ENCODE data around the gene NEK7. TPM values are rescaled to one million over a fixed set of nuclear protein-coding genes. Genes with fewer than 3 reads are reported as not detected.

Gene NEK7
- total and polyA plus RNA-seq, 2 of the 4 experiments (the other 2 are of a cell fraction): 89.0 to 467 TPM

DNA sequence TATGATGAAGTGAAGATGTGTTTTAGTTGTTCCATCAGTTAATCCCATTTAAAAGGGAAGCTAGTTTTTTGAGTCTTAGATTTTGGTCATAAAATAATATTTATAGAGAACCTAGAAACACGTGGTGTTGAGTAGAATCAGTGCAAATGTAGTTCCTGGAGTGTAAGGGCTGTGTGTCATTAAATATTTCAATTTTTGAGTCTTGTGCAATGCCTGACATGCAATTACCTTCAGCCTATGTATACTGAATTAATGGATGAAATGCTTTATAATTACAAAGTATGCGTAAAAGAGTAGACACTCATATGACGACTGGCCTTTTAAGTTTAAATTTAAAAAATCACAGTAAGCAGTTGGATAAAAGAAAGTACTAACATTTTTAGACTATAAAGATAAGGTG lies 75.0 kb downstream of the NEK7 start:
- dilution Hi-C loops (cut with HindIII; ENCODE audit: low sequenced_read_pairs, unreplicated experiment): no loop called here
- Histone ChIP-seq H4K91ac (ENCODE audit: insufficient read depth, low read depth, low read length) (no peak overlapping the region), H4K5ac (ENCODE audit: low read depth, low read length) (no peak overlapping the region), H3K4me3 (ENCODE audit: insufficient read depth, low read depth, low read length) (no peak overlapping the region), H3K9ac (ENCODE audit: low read depth, low read length) (no peak overlapping the region), H3K27me3 (ENCODE audit: control insufficient read depth, insufficient read depth, low read length) (no peaks in the 10 kb centered on the region), H3K36me3 (ENCODE audit: control insufficient read depth, insufficient read depth, low read length) (peaks cover 2% of the 10 kb centered on the region), H3K27ac (ENCODE audit: insufficient read depth, low read length) (no peak overlapping the region), H3K9me1 (ENCODE audit: insufficient read depth, low read length) (no peaks in the 10 kb centered on the region), H3K4ac (ENCODE audit: low read depth, low read length) (no peak overlapping the region), H3K18ac (ENCODE audit: low read depth, low read length) (no peak overlapping the region), H2BK120ac (ENCODE audit: low read depth, low read length) (no peak overlapping the region), H3K56ac (ENCODE audit: extremely low read depth, insufficient read depth, low read length) (no peak overlapping the region), H3K14ac (replicated peaks; ENCODE audit: low read depth, low read length) (no peak overlapping the region), H3K23ac (ENCODE audit: low read depth, low read length) (no peak overlapping the region), H2BK5ac (ENCODE audit: low read depth, low read length, poor library complexity, severe bottlenecking) (peak overlapping the region; percentile 2), H2BK15ac (ENCODE audit: low read depth, low read length) (no peak overlapping the region), H2BK20ac (ENCODE audit: low read depth, low read length) (no peak overlapping the region), H3K9me3 (ENCODE audit: control insufficient read depth, insufficient read depth, low read length) (peaks cover 3% of the 10 kb centered on the region), H4K20me1 (ENCODE audit: insufficient read depth, low read length) (0 out of 2 replicates have a peak, but pooled peaks cover 5% of the 10 kb centered on the region), H2AFZ (replicated peaks; ENCODE audit: low read length, poor library complexity) (no peak overlapping the region), H2AK5ac (ENCODE audit: low read depth, low read length) (no peak overlapping the region), H3K4me1 (ENCODE audit: control insufficient read depth, insufficient read depth, low read length) (peaks cover 4% of the 10 kb centered on the region; the same call in 1 of the 2 replicates), H3K4me2 (ENCODE audit: low read depth, low read length) (no peak overlapping the region), H2AK9ac (replicated peaks; ENCODE audit: low read depth, low read length, poor library complexity) (no peak overlapping the region), H3K79me1 (ENCODE audit: low read depth in 1 of 2, low read length in 2 of 2) (peaks cover 25 to 40% of the 10 kb centered on the region in 2 experiments), H4K8ac (ENCODE audit: low read depth in 2 of 2, low read length in 2 of 2) (no peak overlapping the region)
- no peak for ATAC-seq (ENCODE audit: low read depth)
- WGBS, 2 experiments (ENCODE audit: extremely low coverage in 2 of 2, insufficient read length in 1 of 2): no CpG with 5 or more reads among the region's 3 CpGs
- CTCF ChIA-PET: no interaction called here
- no TSS peak for BruUV-seq (replicated peaks)
- DNase-seq: no peak
- intact Hi-C loops (cut with micrococcal nuclease): no loop called here
- no peak for TF ChIP-seq MAZ (IDR thresholded peaks at IDR 0.05; ENCODE audit: borderline replicate concordance, low read depth, low read length)
- peak; percentile 73 for TF ChIP-seq CEBPB (IDR thresholded peaks at IDR 0.05; ENCODE audit: low read depth, low read length)
- TF ChIP-seq NFE2L2 (IDR thresholded peaks at IDR 0.05; ENCODE audit: low read depth, low read length): no peak
- TF ChIP-seq, protein P1, sequence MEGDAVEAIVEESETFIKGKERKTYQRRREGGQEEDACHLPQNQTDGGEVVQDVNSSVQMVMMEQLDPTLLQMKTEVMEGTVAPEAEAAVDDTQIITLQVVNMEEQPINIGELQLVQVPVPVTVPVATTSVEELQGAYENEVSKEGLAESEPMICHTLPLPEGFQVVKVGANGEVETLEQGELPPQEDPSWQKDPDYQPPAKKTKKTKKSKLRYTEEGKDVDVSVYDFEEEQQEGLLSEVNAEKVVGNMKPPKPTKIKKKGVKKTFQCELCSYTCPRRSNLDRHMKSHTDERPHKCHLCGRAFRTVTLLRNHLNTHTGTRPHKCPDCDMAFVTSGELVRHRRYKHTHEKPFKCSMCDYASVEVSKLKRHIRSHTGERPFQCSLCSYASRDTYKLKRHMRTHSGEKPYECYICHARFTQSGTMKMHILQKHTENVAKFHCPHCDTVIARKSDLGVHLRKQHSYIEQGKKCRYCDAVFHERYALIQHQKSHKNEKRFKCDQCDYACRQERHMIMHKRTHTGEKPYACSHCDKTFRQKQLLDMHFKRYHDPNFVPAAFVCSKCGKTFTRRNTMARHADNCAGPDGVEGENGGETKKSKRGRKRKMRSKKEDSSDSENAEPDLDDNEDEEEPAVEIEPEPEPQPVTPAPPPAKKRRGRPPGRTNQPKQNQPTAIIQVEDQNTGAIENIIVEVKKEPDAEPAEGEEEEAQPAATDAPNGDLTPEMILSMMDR (conservative IDR thresholded peaks at IDR 0.05; ENCODE audit: low read depth, low read length): no peak
- POLR2A ChIA-PET (ENCODE audit: unreplicated experiment): no interaction called here
- in situ Hi-C loops (cut with MboI; ENCODE audit: low sequenced_read_pairs): no loop called here
